DOHH2 (cell line): ENCODE measurements around the gene GDAP2.
"Not testable (repeated sequence)": the region's sequence is repeated elsewhere in the genome, so short reads cannot be mapped to it uniquely, and the experiment has no call there.

ENCODE experiments used
- H3F3A ChIP-seq: fragments of 200-600 bp; sonication (generic), shearing (Covaris generic); 2 replicates; pipeline ENCODE4 v1.6.0; 2016; ENCODE audit warnings: antibody characterized with exemption, mild to moderate bottlenecking; ENCODE audit not compliant: control insufficient read depth, insufficient read depth
- H3K27ac ChIP-seq: fragments of 200-600 bp; sonication (generic); 2 replicates; pipeline ENCODE4 v1.5.1; 2014; ENCODE audit warnings: low read depth, mild to moderate bottlenecking, low read length, moderate library complexity
- H3K27me3 ChIP-seq: fragments of 200-600 bp; sonication (generic); 2 replicates; pipeline ENCODE4 v1.6.1; 2014; ENCODE audit warnings: mild to moderate bottlenecking, low read length, mixed read lengths; ENCODE audit not compliant: control insufficient read depth
- H3K36me3 ChIP-seq: fragments of 200-600 bp; sonication (generic); 2 replicates; pipeline ENCODE4 v1.6.1; 2014; ENCODE audit warnings: mild to moderate bottlenecking, low read length, moderate library complexity, mixed read lengths; ENCODE audit not compliant: control insufficient read depth
- H3K4me1 ChIP-seq: fragments of 200-600 bp; sonication (generic); 2 replicates; pipeline ENCODE4 v1.6.1; 2014; ENCODE audit warnings: mild to moderate bottlenecking, low read length, mixed read lengths; ENCODE audit not compliant: control insufficient read depth
- H3K4me2 ChIP-seq: fragments of 200-600 bp; sonication (generic); 2 replicates; pipeline ENCODE4 v1.6.0; 2014; ENCODE audit warnings: mild to moderate bottlenecking, low read length, moderate library complexity
- H3K4me3 ChIP-seq: fragments of 200-600 bp; sonication (generic); 2 replicates; pipeline ENCODE4 v1.5.1; 2014; ENCODE audit warnings: mild to moderate bottlenecking, low read length, mixed read lengths
- H3K79me2 ChIP-seq: fragments of 200-600 bp; sonication (generic); 2 replicates; pipeline ENCODE4 v1.6.1; 2014; ENCODE audit warnings: mild to moderate bottlenecking, low read length, mixed read lengths; ENCODE audit not compliant: control insufficient read depth
- H3K9me2 ChIP-seq: fragments of 200-600 bp; sonication (generic); replicated peaks from 2 replicates; pipeline ENCODE4 v1.6.1; 2014; ENCODE audit warnings: mild to moderate bottlenecking, low read length, mixed read lengths; ENCODE audit not compliant: control insufficient read depth
- H3K9me3 ChIP-seq: fragments of 200-600 bp; sonication (generic); 2 replicates; pipeline ENCODE4 v1.6.1; 2014; ENCODE audit warnings: antibody characterized with exemption, low read length, mixed read lengths; ENCODE audit not compliant: control insufficient read depth, insufficient read depth
- H4K20me1 ChIP-seq: fragments of 200-600 bp; sonication (generic); 2 replicates; pipeline ENCODE4 v1.6.0; 2014; ENCODE audit warnings: low read depth, mild to moderate bottlenecking, antibody characterized with exemption, low read length, moderate library complexity; ENCODE audit not compliant: control insufficient read depth, insufficient read depth
- CTCF ChIP-seq: fragments of 200-600 bp; sonication (generic); IDR thresholded peaks from one replicate; pipeline ENCODE4 v1.5.1; 2014; ENCODE audit warnings: antibody characterized with exemption, mild to moderate bottlenecking, low read depth, low read length; ENCODE audit not compliant: poor library complexity, severe bottlenecking
- EZH2phosphoT487 ChIP-seq: fragments of 200-600 bp; sonication (generic); IDR thresholded peaks from 2 replicates; pipeline ENCODE4 v1.6.1; 2017; ENCODE audit warnings: borderline replicate concordance, mild to moderate bottlenecking, antibody characterized with exemption, low read length, moderate library complexity, mixed read lengths

GDAP2 gene

GRCh38 chr1:117930173-117930447 is 689 bp upstream of the GDAP2 start:
- Histone ChIP-seq H3K9me3 (no peaks in the 10 kb centered on the region), H3F3A (no peaks in the 10 kb centered on the region; the same call in 1 of the 2 replicates), H3K27me3 (no peaks in the 10 kb centered on the region), H3K79me2 (peaks cover 87% of the 10 kb centered on the region), H3K27ac (peak overlapping the region; percentile 48), H3K4me3 (peak overlapping the region; percentile 93), H3K4me1 (peaks cover 23% of the 10 kb centered on the region), H3K36me3 (peaks cover 32% of the 10 kb centered on the region), H3K4me2 (peak overlapping the region; percentile 66), H4K20me1 (0 out of 2 replicates have a peak, but pooled peaks cover 5% of the 10 kb centered on the region), H3K9me2 (no peaks in the 10 kb centered on the region)
- TF ChIP-seq CTCF (no peak), EZH2phosphoT487 (no peak)

- H3K79me2 ChIP-seq = peaks cover 85% of the 10 kb centered on the region
- peak overlapping the region; percentile 93 for H3K4me3 ChIP-seq
- H3K4me2 ChIP-seq = peak overlapping the region; percentile 87
- H3F3A ChIP-seq = no peaks in the 10 kb centered on the region; the same call in 1 of the 2 replicates
- H3K4me1 ChIP-seq = peaks cover 23% of the 10 kb centered on the region
- H3K9me3 ChIP-seq = no peaks in the 10 kb centered on the region
- TF ChIP-seq CTCF (no peak), EZH2phosphoT487 (no peak)
- no peaks in the 10 kb centered on the region for H3K9me2 ChIP-seq
- H3K27me3 ChIP-seq = no peaks in the 10 kb centered on the region
- H3K27ac ChIP-seq = no peak overlapping the region
- H4K20me1 ChIP-seq = 0 out of 2 replicates have a peak, but pooled peaks cover 5% of the 10 kb centered on the region
- peaks cover 20% of the 10 kb centered on the region for H3K36me3 ChIP-seq
These were observed 509 bp downstream of the GDAP2 start for GRCh38 chr1:117928881-117929342.

GRCh38 chr1:117925981-117926380 is 3.4 kb downstream of the GDAP2 start:
- Histone ChIP-seq H3K36me3 (no peaks in the 10 kb centered on the region; the same call in 1 of the 2 replicates), H3K27me3 (no peaks in the 10 kb centered on the region), H3K4me3 (no peak overlapping the region), H4K20me1 (no peaks in the 10 kb centered on the region), H3K9me3 (no peaks in the 10 kb centered on the region), H3F3A (no peaks in the 10 kb centered on the region; the same call in 1 of the 2 replicates), H3K27ac (no peak overlapping the region), H3K79me2 (peaks cover 57% of the 10 kb centered on the region), H3K9me2 (no peaks in the 10 kb centered on the region), H3K4me2 (no peak overlapping the region), H3K4me1 (peaks cover 10% of the 10 kb centered on the region)
- TF ChIP-seq CTCF = no peak
- no peak for TF ChIP-seq EZH2phosphoT487

GRCh38 chr1:117922717-117923116 is 6.7 kb downstream of the GDAP2 start:
- not testable (repeated sequence) for H3K27me3 ChIP-seq, H3K4me3 ChIP-seq, H3K4me1 ChIP-seq, H4K20me1 ChIP-seq, H3F3A ChIP-seq, H3K9me2 ChIP-seq, H3K4me2 ChIP-seq, H3K27ac ChIP-seq, H3K9me3 ChIP-seq, H3K36me3 ChIP-seq
- peaks cover 30% of the 10 kb centered on the region for H3K79me2 ChIP-seq
